BJ (cell line): ENCODE results near the gene TEX19. TPM values are rescaled to one million over a fixed set of nuclear protein-coding genes. Genes with fewer than 3 reads are reported as not detected.

Source experiments
- CTCF ChIA-PET: fragments of 350-600 bp; formaldehyde crosslinking; extraction: SDS; loops from one replicate; lab custom pipeline; 2021; ENCODE audit warnings: antibody characterized with exemption, inconsistent platforms; lab: Yijun Ruan, JAX
- POLR2A ChIA-PET: fragments of 300-600 bp; sonication (Branson Sonifier 250); formaldehyde crosslinking; extraction: SDS; loops from one replicate; lab custom pipeline; 2021; ENCODE audit warnings: antibody characterized with exemption; lab: Charles Lee
- DNase-seq: peaks from one replicate; pipeline ENCODE4 v3.0.0-alpha.2; 2011; ENCODE audit warnings: low read depth
- H3K27me3 ChIP-seq: 2 replicates; pipeline ENCODE4 v1.6.0; 2011; ENCODE audit warnings: low read length; ENCODE audit not compliant: control insufficient read depth, insufficient read depth
- H3K36me3 ChIP-seq: 2 replicates; pipeline ENCODE4 v1.5.1; 2011; ENCODE audit warnings: low read length; ENCODE audit not compliant: control insufficient read depth, insufficient read depth
- H3K4me3 ChIP-seq: 2 replicates; pipeline ENCODE4 v1.5.1; 2011; ENCODE audit warnings: low read depth, mild to moderate bottlenecking, control low read depth, low read length
- polyA plus RNA-seq: library from polyadenylated mRNA; depleted of rRNA; stranded (reverse); fragments of >200 nt; gene quantifications from 2 replicates; pipeline ENCODE4 v1.2.3, GENCODE V29; 2011
- TF ChIP-seq, protein P1 (sequence below): IDR thresholded peaks from 2 replicates; pipeline ENCODE4 v1.5.1; 2011; ENCODE audit warnings: low read depth, mild to moderate bottlenecking, control low read depth, inconsistent platforms, low read length, moderate library complexity; ENCODE audit not compliant: insufficient read depth

Gene TEX19
- polyA plus RNA-seq, 1 experiment: 0.06 TPM

DNA sequence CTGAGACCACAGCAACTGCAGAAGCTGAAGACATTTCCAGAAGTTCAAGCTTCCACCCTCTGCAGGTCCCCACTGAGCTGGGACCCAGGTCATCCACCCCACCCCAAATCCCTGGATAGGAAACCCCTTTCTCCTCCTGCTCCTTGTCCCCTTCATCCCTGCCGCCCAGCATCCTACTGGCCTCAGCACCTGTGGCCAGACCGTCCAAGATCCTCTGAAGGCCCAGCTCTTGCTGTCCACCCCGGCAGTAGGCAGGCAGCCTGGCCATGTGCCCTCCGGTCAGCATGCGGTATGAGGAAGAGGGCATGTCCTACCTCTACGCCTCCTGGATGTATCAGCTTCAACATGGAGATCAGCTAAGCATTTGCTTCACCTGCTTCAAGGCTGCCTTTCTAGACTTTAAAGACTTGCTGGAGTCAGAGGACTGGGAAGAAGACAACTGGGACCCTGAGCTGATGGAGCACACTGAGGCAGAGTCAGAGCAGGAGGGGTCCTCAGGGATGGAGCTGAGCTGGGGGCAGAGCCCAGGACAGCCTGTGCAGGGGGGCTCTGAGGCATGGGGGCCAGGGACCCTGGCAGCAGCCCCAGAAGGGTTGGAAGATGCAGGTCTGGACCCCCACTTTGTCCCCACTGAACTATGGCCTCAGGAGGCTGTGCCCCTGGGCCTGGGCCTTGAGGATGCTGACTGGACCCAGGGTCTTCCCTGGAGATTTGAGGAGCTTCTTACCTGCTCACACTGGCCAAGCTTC, 3.0 kb downstream of the TEX19 start:
- no peak for DNase-seq
- POLR2A ChIA-PET: no interaction called here
- H3K4me3 ChIP-seq: no peak overlapping the region
- H3K36me3 ChIP-seq: no peaks in the 10 kb centered on the region
- peaks cover 8% of the 10 kb centered on the region for H3K27me3 ChIP-seq
- TF ChIP-seq, protein P1, sequence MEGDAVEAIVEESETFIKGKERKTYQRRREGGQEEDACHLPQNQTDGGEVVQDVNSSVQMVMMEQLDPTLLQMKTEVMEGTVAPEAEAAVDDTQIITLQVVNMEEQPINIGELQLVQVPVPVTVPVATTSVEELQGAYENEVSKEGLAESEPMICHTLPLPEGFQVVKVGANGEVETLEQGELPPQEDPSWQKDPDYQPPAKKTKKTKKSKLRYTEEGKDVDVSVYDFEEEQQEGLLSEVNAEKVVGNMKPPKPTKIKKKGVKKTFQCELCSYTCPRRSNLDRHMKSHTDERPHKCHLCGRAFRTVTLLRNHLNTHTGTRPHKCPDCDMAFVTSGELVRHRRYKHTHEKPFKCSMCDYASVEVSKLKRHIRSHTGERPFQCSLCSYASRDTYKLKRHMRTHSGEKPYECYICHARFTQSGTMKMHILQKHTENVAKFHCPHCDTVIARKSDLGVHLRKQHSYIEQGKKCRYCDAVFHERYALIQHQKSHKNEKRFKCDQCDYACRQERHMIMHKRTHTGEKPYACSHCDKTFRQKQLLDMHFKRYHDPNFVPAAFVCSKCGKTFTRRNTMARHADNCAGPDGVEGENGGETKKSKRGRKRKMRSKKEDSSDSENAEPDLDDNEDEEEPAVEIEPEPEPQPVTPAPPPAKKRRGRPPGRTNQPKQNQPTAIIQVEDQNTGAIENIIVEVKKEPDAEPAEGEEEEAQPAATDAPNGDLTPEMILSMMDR: no peak
- CTCF ChIA-PET: interaction anchor here (0.6 to 1.7 kb wide), 4 partner anchors 9 to 112 kb away, joined by 3 to 5 read pairs (median 4); no protein-coding TSS in a partner anchor

- TF ChIP-seq, protein P1: no peak
- ChIA-PET POLR2A (no interaction called here), CTCF (interaction anchor here (0.6 to 1.4 kb wide), 4 partner anchors 13 to 147 kb away, joined by 3 read pairs; no protein-coding TSS in a partner anchor)
- H3K27me3 ChIP-seq: peaks cover 21% of the 10 kb centered on the region
- no peak overlapping the region for H3K4me3 ChIP-seq
- no peaks in the 10 kb centered on the region for H3K36me3 ChIP-seq
- no peak for DNase-seq
These were observed 6.7 kb downstream of the TEX19 start for GRCh38 chr17:82365606-82366295.

DNA sequence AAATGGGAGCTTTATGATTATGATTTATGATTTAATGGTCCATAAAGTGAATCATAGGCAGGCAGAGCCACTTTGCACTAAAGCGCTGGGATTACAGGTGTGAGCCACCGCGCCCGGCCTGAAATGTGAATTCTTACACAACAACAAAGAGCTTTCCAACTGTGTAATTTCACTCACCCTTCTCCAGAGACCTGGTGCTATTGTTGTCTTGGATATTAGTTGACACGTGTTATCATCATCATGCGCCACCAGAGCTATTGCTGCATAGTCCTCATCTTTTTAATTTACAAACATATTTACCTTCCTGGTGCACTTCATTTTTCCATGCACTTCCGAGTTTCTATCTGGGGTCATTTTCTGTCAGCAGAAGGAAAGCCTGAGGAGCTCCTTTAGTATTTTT, 7.7 kb downstream of the TEX19 start:
- ChIA-PET POLR2A (no interaction called here), CTCF (interaction anchor here (1.0 to 1.4 kb wide), 2 partner anchors 14 to 67 kb away, joined by 3 read pairs; no protein-coding TSS in a partner anchor)
- no peak for DNase-seq
- Histone ChIP-seq H3K36me3 (no peaks in the 10 kb centered on the region), H3K4me3 (no peak overlapping the region), H3K27me3 (peaks cover 25% of the 10 kb centered on the region)
- TF ChIP-seq, protein P1: no peak

DNA sequence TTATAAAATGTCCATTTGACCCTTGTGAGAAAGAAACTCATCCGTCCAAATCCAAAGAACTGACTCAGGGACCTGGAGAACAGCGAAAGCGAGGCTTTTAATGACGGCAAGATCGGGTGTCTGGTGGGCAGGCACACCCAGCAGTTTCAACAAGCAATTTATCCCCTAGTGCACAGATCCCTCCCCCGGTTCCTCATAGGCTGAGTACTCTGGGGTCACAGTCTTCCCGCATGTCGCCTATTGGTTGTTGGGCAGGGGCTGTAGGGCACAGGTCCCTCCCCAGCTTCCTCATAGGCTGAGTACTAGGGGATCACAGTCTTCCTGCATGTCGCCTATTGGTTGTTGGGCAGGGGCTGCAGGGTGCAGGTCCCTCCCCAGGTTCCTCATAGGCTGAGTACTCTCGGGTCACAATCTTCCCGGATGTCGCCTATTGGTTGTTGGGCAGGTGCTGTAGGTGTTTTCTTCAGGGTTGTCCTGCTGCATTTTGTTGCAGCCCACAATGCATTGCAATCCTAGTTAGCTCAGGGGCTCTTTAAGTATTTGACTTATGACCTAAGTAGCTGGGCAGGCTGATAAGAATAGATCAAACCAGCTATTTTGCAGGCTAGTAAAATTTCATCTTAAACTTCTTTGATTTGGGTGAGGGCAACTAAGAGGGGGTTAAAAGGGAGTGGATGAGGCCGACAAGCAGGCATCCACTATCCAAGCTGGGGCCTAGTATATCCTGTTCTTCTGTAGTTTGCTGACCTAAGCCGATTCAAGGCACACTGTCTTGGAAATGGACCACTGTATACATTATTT, 8.9 kb downstream of the TEX19 start:
- ChIA-PET POLR2A (interaction anchor here (0.6 kb wide), 1 partner anchor 19 kb away, joined by 3 read pairs; no protein-coding TSS in a partner anchor), CTCF (no interaction called here)
- TF ChIP-seq, protein P1: no peak
- peaks cover 33% of the 10 kb centered on the region for H3K27me3 ChIP-seq
- H3K4me3 ChIP-seq: no peak overlapping the region
- H3K36me3 ChIP-seq: no peaks in the 10 kb centered on the region
- DNase-seq: no peak
